MCF 10A (cell line): ENCODE data around the gene GBA2. TPM values are rescaled to one million over a fixed set of nuclear protein-coding genes. Genes with fewer than 3 reads are reported as not detected.

Experiments
- BruUV-seq: library from RNA; stranded (reverse); fragments of 400-500 nt; replicated peaks from 2 replicates; lab custom pipeline; 2021; lab: Mats Ljungman, UMichigan
- CTCF ChIA-PET: fragments of 300-600 bp; sonication (Branson Sonifier 250); formaldehyde crosslinking; extraction: SDS; loops from one replicate; lab custom pipeline; 2021; ENCODE audit warnings: antibody characterized with exemption, inconsistent platforms; lab: Yijun Ruan, JAX
- POLR2A ChIA-PET: fragments of 300-600, 350-650 bp; sonication (Branson Sonifier 250); formaldehyde crosslinking; extraction: SDS; loops from one replicate; lab custom pipeline; 2020; ENCODE audit warnings: antibody characterized with exemption, inconsistent platforms; lab: Yijun Ruan, JAX
- DNase-seq: peaks from one replicate; pipeline ENCODE4 v3.0.0-alpha.2; 2018; ENCODE audit not compliant: unreplicated experiment
- H3K27ac Mint-ChIP-seq: one replicate; pipeline ENCODE4 v1.8.0; 2022; ENCODE audit warnings: mild to moderate bottlenecking, low read depth, mixed read lengths; ENCODE audit not compliant: unreplicated experiment
- H3K27me3 Mint-ChIP-seq: one replicate; pipeline ENCODE4 v1.8.0; 2022; ENCODE audit warnings: mixed read lengths; ENCODE audit not compliant: insufficient read depth, unreplicated experiment
- H3K36me3 Mint-ChIP-seq: one replicate; pipeline ENCODE4 v1.8.0; 2022; ENCODE audit warnings: mild to moderate bottlenecking, moderate library complexity, mixed read lengths; ENCODE audit not compliant: insufficient read depth, unreplicated experiment
- H3K4me1 Mint-ChIP-seq: one replicate; pipeline ENCODE4 v1.8.0; 2022; ENCODE audit warnings: mixed read lengths; ENCODE audit not compliant: insufficient read depth, unreplicated experiment
- H3K4me3 Mint-ChIP-seq: one replicate; pipeline ENCODE4 v1.8.0; 2022; ENCODE audit warnings: mild to moderate bottlenecking, moderate library complexity, mixed read lengths; ENCODE audit not compliant: unreplicated experiment
- H3K9me3 Mint-ChIP-seq: one replicate; pipeline ENCODE4 v1.8.0; 2022; ENCODE audit warnings: mixed read lengths; ENCODE audit not compliant: unreplicated experiment
- intact Hi-C: fragments of 100-400 bp; cut with micrococcal nuclease; formaldehyde crosslinking; loops from 2 replicates; pipeline ENCODE4 v1.14.1; 2022
- total RNA-seq: library from RNA; stranded (reverse); gene quantifications from 2 replicates; pipeline ENCODE4 v1.2.3, GENCODE V29; 2022
- TF ChIP-seq, protein P1 (sequence below): fragments of 200-600 bp; IDR thresholded peaks from one replicate; pipeline ENCODE4 v1.8.0; 2022; ENCODE audit warnings: antibody characterized with exemption, mild to moderate bottlenecking; ENCODE audit not compliant: unreplicated experiment

Gene GBA2
- total RNA-seq, 1 experiment from 2014 or later, result 51.3 TPM

DNA sequence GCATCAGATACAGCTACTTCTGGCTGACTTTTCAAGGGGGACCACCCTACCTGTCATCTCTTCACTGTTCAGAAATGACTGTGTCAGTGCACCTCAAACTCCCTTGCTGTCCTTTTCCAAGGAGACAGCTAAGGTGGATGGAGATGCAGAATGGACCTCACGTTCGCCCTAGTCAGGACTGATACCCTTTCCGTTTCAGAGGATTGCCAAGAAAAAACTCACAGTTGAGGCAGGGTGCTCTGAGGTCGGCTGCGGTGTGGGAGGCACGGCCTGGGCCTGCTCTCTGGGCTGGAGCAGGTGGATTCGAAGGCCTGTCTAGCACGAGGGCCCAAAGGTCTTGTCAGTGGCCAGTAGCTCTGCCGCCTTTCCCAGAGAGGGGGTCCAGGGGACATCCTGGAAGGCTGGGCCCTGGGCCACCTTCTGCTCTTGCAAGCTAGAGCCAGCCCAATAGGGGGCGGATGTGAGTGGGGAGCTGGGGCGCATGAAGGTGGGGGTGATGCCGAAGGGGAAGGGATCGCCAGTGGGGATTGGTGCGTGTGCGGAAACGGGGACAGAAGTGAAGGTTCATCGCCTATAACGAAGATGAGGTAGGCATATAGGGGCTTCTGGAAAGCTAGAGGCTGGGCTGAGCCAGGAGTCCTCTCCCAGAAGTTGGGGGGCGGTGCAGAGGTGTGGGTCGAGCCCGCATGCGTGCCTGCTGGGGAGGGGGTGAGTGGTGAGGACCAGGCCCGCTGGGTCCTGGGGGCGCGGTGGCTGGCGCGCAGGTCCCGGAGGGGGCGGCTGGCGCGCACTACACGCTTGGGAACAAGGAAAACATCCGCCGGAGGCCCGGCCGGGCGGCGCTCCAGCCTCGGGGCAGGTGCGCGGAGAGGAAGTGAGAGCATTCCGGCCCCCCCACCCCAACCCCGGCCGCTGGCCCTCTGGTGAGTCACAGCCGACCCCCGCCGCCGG lies 7.5 kb upstream of the GBA2 start:
- BruUV-seq, result no TSS peak
- Mint-ChIP-seq H3K27ac (peak overlapping the region; percentile 98), H3K36me3 (peaks cover 30% of the 10 kb centered on the region), H3K27me3 (no peaks in the 10 kb centered on the region), H3K9me3 (no peaks in the 10 kb centered on the region), H3K4me3 (peak overlapping the region; percentile 97), H3K4me1 (peaks cover 20% of the 10 kb centered on the region)
- peak; percentile 70 for DNase-seq
- TF ChIP-seq, protein P1, sequence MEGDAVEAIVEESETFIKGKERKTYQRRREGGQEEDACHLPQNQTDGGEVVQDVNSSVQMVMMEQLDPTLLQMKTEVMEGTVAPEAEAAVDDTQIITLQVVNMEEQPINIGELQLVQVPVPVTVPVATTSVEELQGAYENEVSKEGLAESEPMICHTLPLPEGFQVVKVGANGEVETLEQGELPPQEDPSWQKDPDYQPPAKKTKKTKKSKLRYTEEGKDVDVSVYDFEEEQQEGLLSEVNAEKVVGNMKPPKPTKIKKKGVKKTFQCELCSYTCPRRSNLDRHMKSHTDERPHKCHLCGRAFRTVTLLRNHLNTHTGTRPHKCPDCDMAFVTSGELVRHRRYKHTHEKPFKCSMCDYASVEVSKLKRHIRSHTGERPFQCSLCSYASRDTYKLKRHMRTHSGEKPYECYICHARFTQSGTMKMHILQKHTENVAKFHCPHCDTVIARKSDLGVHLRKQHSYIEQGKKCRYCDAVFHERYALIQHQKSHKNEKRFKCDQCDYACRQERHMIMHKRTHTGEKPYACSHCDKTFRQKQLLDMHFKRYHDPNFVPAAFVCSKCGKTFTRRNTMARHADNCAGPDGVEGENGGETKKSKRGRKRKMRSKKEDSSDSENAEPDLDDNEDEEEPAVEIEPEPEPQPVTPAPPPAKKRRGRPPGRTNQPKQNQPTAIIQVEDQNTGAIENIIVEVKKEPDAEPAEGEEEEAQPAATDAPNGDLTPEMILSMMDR, result peak; percentile 61
- intact Hi-C loops, result loop anchor here (2.0 kb wide), 1 partner anchor 24 kb away; the partner anchor contains the start of genes CREB3 and TLN1
- ChIA-PET CTCF (interaction anchor here (0.6 to 2.8 kb wide), 15 partner anchors 9 to 673 kb away, joined by 3 to 17 read pairs (median 4); no protein-coding TSS in a partner anchor), POLR2A (interaction anchor here (0.6 to 2.5 kb wide), 8 partner anchors 9 to 1051 kb away, joined by 3 to 15 read pairs (median 4); partner anchors contain the start of genes CREB3, GBA2, HINT2 and RGP1)

DNA sequence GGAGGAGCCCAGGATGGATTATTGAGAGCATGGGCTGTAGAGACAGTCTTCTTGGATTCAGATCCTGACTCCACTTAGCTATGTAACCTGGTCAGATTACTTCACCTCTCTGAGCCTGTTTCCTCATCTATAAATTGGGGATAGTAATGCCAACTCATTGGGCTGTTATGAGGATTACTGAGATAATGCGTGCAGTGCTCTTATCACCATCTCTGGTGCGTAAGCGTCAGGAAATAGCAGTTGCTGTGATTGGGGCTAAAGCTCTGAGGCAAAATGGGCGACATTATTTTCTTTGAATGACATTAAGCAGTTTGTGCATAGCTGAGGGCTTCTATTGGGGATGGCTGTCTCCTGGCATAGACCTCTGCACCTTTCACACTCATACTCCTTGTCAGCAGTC lies 6.0 kb upstream of the GBA2 start:
- Mint-ChIP-seq H3K4me1 (peaks cover 19% of the 10 kb centered on the region), H3K36me3 (peaks cover 32% of the 10 kb centered on the region), H3K27me3 (no peaks in the 10 kb centered on the region), H3K4me3 (no peak overlapping the region), H3K27ac (no peak overlapping the region), H3K9me3 (no peaks in the 10 kb centered on the region)
- BruUV-seq, result no TSS peak
- no peak for DNase-seq
- intact Hi-C loops, result no loop called here
- TF ChIP-seq, protein P1, result no peak
- CTCF ChIA-PET, result interaction anchor here (0.6 to 2.3 kb wide), 6 partner anchors 11 to 865 kb away, joined by 3 to 10 read pairs (median 3); partner anchors contain the start of gene SPAG8
- POLR2A ChIA-PET, result interaction anchor here (0.6 to 1.1 kb wide), 2 partner anchors 9 to 97 kb away, joined by 3 read pairs; partner anchors contain the start of genes CCDC107 and RMRP

DNA sequence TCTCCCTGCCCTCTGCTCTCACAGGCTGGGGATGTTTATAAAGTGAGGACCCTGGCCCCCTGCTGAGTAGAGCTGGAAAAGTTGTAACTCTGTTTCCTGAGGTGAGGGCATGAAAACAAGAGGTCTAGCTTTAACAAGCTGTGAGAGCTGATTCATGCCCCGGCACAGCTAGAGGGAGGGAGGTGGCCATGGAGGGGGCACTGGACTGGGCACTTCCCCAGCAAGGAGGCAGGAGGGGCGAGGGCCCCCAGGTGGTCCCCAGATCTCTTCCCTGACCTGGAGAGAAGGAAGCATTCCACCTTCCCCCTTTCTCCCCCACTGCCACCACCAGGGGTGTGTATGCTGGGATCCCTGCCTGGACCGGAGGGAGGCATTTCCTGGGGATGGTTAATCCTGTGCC lies 5.2 kb upstream of the GBA2 start, which contains the start of gene MSMP:
Gene MSMP, minus strand, starts transcription at position 13 of the 400 bp plus-strand sequence. CDS start 147 bp downstream, outside the sequence.
- no peak within 1 kb of the TSS for H3K4me3 Mint-ChIP-seq
- CTCF ChIA-PET, result interaction anchor here (1.0 kb wide), 1 partner anchor 21 kb away, joined by 4 read pairs; no protein-coding TSS in a partner anchor
- H3K27ac Mint-ChIP-seq, result no peak within 1 kb of the TSS
- peaks cover 32% of the 10 kb centered on the region for H3K36me3 Mint-ChIP-seq
- H3K27me3 Mint-ChIP-seq, result no peaks in the 10 kb centered on the region
- intact Hi-C loops, result no loop called here
- peaks cover 22% of the 10 kb centered on the region for H3K4me1 Mint-ChIP-seq
- DNase-seq, result no peak
- TF ChIP-seq, protein P1, result no peak
- BruUV-seq, result no TSS peak
- POLR2A ChIA-PET, result interaction anchor here (0.6 to 1.1 kb wide), 2 partner anchors 10 to 96 kb away, joined by 3 read pairs; partner anchors contain the start of genes CCDC107 and RMRP
- H3K9me3 Mint-ChIP-seq, result no peaks in the 10 kb centered on the region

DNA sequence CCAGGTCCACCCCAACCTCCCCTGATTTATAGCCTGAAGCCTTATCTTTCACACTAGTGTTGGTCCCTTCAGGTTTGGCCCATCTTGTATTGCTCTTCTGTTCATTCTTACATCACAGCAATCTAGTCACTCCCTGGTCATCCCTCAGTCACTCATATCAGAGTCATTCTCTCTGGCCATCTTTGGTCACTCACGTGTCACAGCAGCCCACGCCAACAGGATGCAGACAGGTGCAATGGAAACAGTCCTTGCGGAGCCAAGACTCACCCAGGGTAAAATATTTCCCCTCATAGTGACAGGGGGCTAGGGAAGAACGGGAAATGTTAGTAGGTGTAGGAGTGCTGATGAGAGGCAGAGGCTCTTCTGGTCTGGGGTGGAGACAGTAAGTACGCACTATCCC lies 4.4 kb upstream of the GBA2 start:
- Mint-ChIP-seq H3K4me1 (peaks cover 16% of the 10 kb centered on the region), H3K4me3 (no peak overlapping the region), H3K27me3 (no peaks in the 10 kb centered on the region), H3K9me3 (no peaks in the 10 kb centered on the region), H3K27ac (no peak overlapping the region), H3K36me3 (peaks cover 32% of the 10 kb centered on the region)
- intact Hi-C loops, result no loop called here
- TF ChIP-seq, protein P1, result no peak
- CTCF ChIA-PET, result interaction anchor here (0.6 to 2.0 kb wide), 5 partner anchors 18 to 669 kb away, joined by 3 to 6 read pairs (median 4); partner anchors contain the start of gene CREB3
- no TSS peak for BruUV-seq
- POLR2A ChIA-PET, result no interaction called here
- DNase-seq, result no peak
